AG08395 (cell line): ENCODE measurements around the gene CAPN2.

Experiments used
- DNase-seq: peaks from one replicate; pipeline ENCODE4 v3.0.0; 2012; ENCODE audit warnings: mixed read lengths, low spot score

Gene CAPN2

GRCh38 chr1:223761411-223761810 is 49.1 kb downstream of the CAPN2 start:
- no peak for DNase-seq

- DNase-seq = no peak
Measured at GRCh38 chr1:223763251-223763650, 50.9 kb downstream of the CAPN2 start.

- no peak for DNase-seq
Measured at GRCh38 chr1:223763881-223764280, 51.5 kb downstream of the CAPN2 start.

GRCh38 chr1:223765036-223765718 is 52.8 kb downstream of the CAPN2 start:
- no peak for DNase-seq

GRCh38 chr1:223765719-223766340 is 53.5 kb downstream of the CAPN2 start:
- no peak for DNase-seq

GRCh38 chr1:223770621-223771315 is 58.4 kb downstream of the CAPN2 start:
- no peak for DNase-seq

- no peak for DNase-seq
Measured at GRCh38 chr1:223771469-223771813, 59.1 kb downstream of the CAPN2 start.

GRCh38 chr1:223771814-223772770 is 59.8 kb downstream of the CAPN2 start:
- DNase-seq = peak; percentile 70

- no peak for DNase-seq
Measured at GRCh38 chr1:223772771-223773160, 60.4 kb downstream of the CAPN2 start.

- DNase-seq = no peak
Measured at GRCh38 chr1:223774134-223774814, 61.9 kb downstream of the CAPN2 start.

GRCh38 chr1:223775054-223775453 is 62.7 kb downstream of the CAPN2 start:
- DNase-seq = no peak

GRCh38 chr1:223775711-223776074 is 63.4 kb downstream of the CAPN2 start:
- DNase-seq = no peak

- DNase-seq = peak; percentile 43
Measured at GRCh38 chr1:223776075-223776814, 63.9 kb downstream of the CAPN2 start.

- no peak for DNase-seq
Measured at GRCh38 chr1:223776826-223777454, 64.6 kb downstream of the CAPN2 start.

- no peak for DNase-seq
Measured at GRCh38 chr1:223780318-223780717, 68.0 kb downstream of the CAPN2 start.

- no peak for DNase-seq
Measured at GRCh38 chr1:223780949-223781348, 68.6 kb downstream of the CAPN2 start.

- no peak for DNase-seq
Measured at GRCh38 chr1:223783676-223784075, 71.3 kb downstream of the CAPN2 start.

- no peak for DNase-seq
Measured at GRCh38 chr1:223784541-223784940, 72.2 kb downstream of the CAPN2 start.

- no peak for DNase-seq
Measured at GRCh38 chr1:223785808-223786207, 73.5 kb downstream of the CAPN2 start.

- DNase-seq = no peak
Measured at GRCh38 chr1:223788746-223789415, 76.5 kb downstream of the CAPN2 start.
